K562 (cell line): ENCODE results near the gene ARMC6. TPM values are rescaled to one million over a fixed set of nuclear protein-coding genes. Genes with fewer than 3 reads are reported as not detected.

Source experiments
- EGR1 ChIP-seq: fragments of 450-650 bp; conservative IDR thresholded peaks from 2 replicates; pipeline ENCODE4 v1.6.1; 2017; ENCODE audit warnings: mild to moderate bottlenecking
- HDGF ChIP-seq: fragments of 450-650 bp; IDR thresholded peaks from 2 replicates; pipeline ENCODE4 v1.6.1; 2016
- KLF1 ChIP-seq: fragments of 450-650 bp; IDR thresholded peaks from 2 replicates; pipeline ENCODE4 v1.6.1; 2016; ENCODE audit warnings: missing genetic modification characterization, missing compliant biosample characterization
- SAP30 ChIP-seq: fragments of 200-600 bp; sonication (generic); IDR thresholded peaks from 2 replicates; pipeline ENCODE4 v1.6.1; 2012; ENCODE audit warnings: borderline replicate concordance, low read depth, mild to moderate bottlenecking, moderate library complexity, low read length, control low read depth, inconsistent platforms; ENCODE audit not compliant: insufficient read depth, poor library complexity, severe bottlenecking
- SUPT5H ChIP-seq: fragments of 450-650 bp; IDR thresholded peaks from 2 replicates; pipeline ENCODE4 v1.6.1; 2016
- TAF15 ChIP-seq: fragments of 200-400 bp; formaldehyde crosslinking; IDR thresholded peaks from 2 replicates; pipeline ENCODE4 v1.6.1; 2017; ENCODE audit warnings: mild to moderate bottlenecking, low read depth, low read length, moderate library complexity
- XRCC5 ChIP-seq: fragments of 200-400 bp; formaldehyde crosslinking; IDR thresholded peaks from 2 replicates; pipeline ENCODE4 v1.6.1; 2017; ENCODE audit warnings: low read depth, mild to moderate bottlenecking, low read length
- polyA plus RNA-seq, 8 experiments: library from polyadenylated mRNA; depleted of rRNA in 4 of 8; stranded (reverse) in 5 of 8; unstranded in 3 of 8; fragments of >200 nt; fragmentation: Nextera tagmentation in 2 of 8; fragmentation: Illumina TruSeq in 1 of 8; extraction: Ambion mirVana in 2 of 8; extraction: Trizol in 1 of 8; gene quantifications; 2 replicates each; pipeline versions ENCODE4 v1.2.1 to v1.2.3, GENCODE V29; 2011 to 2014; ENCODE audit warnings: inconsistent platforms in 1 of 8, missing spikeins in 1 of 8
- total RNA-seq, 7 experiments: library from RNA; depleted of rRNA in 6 of 7; stranded (reverse); fragments of >200 nt in 6 of 7; fragmentation: Illumina TruSeq in 2 of 7; extraction: Trizol in 2 of 7; gene quantifications; 2 replicates each; pipeline versions ENCODE4 v1.2.1 to v1.2.3, GENCODE V29; 2011 to 2021; ENCODE audit warnings: low replicate concordance in 1 of 7
- TF ChIP-seq, protein P1 (sequence below), 2 experiments: IDR thresholded peaks; 2 replicates each; pipeline ENCODE4 v1.6.1; 2011; ENCODE audit warnings: borderline replicate concordance in 1 of 2, control low read depth in 1 of 2, low read depth in 1 of 2, low read length in 1 of 2, mild to moderate bottlenecking in 1 of 2, mixed read lengths in 1 of 2, moderate library complexity in 1 of 2; ENCODE audit not compliant: insufficient read depth in 1 of 2, insufficient read length in 1 of 2, poor library complexity in 1 of 2, severe bottlenecking in 1 of 2; ENCODE audit errors: extremely low read depth in 1 of 2
- TF ChIP-seq, protein P2 (sequence below), 2 experiments: fragments of 200-800 bp in 1 of 2; sonication (Bioruptor generic) in 1 of 2; sonication (generic) in 1 of 2; formaldehyde crosslinking in 1 of 2; IDR thresholded peaks in 1 of 2; conservative IDR thresholded peaks in 1 of 2; 2 replicates each; pipeline versions ENCODE4 v1.5.0 to v1.6.1; 2016 to 2020; ENCODE audit warnings: missing compliant biosample characterization in 1 of 2, missing genetic modification characterization in 1 of 2, missing genetic modification reagents in 1 of 2

ARMC6 gene
- total and polyA plus RNA-seq, 9 of the 15 experiments (the other 6 are each of a cell fraction or from before 2014, with no cell fraction given), result 2.1 to 93.4 (median 63.6) TPM

DNA sequence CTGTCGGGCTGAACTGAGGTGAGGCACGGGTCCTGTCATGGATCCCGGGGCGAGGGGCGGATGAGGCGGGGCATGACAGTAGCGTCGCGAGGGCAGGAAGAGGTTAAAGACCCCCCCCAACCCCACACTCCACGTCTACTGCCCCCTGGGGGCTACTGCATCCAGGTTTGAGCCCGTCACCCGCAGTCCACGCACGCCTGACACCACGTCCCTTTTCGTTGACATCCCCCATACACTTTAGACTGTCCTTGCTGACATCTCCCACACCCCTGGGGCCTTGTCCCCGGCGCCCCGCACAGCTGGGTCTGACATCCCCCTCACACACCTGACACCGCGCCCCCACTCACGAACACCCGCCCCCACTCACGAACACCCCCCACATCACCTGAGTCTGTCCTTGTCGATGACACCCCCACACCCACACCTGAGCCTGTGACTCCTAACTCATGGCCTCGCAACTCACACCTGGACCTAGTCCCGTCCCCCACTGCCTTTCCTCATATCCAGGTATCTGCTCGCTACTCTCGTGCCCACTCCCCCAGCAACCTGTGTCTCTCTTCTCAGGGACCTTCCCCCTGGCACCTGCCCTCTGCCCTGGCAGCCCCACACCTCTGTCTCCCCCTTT is 30.8 kb downstream of the ARMC6 start (continued):
- TF ChIP-seq, protein P1, sequence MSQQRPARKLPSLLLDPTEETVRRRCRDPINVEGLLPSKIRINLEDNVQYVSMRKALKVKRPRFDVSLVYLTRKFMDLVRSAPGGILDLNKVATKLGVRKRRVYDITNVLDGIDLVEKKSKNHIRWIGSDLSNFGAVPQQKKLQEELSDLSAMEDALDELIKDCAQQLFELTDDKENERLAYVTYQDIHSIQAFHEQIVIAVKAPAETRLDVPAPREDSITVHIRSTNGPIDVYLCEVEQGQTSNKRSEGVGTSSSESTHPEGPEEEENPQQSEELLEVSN (IDR thresholded peaks at IDR 0.05; ENCODE audit: borderline replicate concordance in 1 of 2, extremely low read depth in 1 of 2, insufficient read depth in 1 of 2, insufficient read length in 1 of 2, low read depth in 1 of 2, low read length in 1 of 2, poor library complexity in 1 of 2, severe bottlenecking in 1 of 2), result no peak
- TF ChIP-seq, protein P2, sequence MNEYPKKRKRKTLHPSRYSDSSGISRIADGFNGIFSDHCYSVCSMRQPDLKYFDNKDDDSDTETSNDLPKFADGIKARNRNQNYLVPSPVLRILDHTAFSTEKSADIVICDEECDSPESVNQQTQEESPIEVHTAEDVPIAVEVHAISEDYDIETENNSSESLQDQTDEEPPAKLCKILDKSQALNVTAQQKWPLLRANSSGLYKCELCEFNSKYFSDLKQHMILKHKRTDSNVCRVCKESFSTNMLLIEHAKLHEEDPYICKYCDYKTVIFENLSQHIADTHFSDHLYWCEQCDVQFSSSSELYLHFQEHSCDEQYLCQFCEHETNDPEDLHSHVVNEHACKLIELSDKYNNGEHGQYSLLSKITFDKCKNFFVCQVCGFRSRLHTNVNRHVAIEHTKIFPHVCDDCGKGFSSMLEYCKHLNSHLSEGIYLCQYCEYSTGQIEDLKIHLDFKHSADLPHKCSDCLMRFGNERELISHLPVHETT (CRISPR knock-in tag; conservative IDR thresholded peaks at IDR 0.05 in 1 of 2, IDR thresholded peaks at IDR 0.05 in 1 of 2), result 0 out of 4 replicates have a peak, but pooled peaks of 1 of the 2 experiments have one; percentile 46
- 0 out of 2 replicates have a peak, but pooled peaks have one; percentile 16 for TF ChIP-seq EGR1
- peak; percentile 69 for TF ChIP-seq SAP30
- TF ChIP-seq SUPT5H, result peak; percentile 30; the same call in 1 of the 2 replicates
- no peak for TF ChIP-seq TAF15
- no peak for TF ChIP-seq XRCC5
- no peak for TF ChIP-seq HDGF
- peak; percentile 16; the same call in 1 of the 2 replicates for TF ChIP-seq KLF1
